HG03196 (cell line): ENCODE data around the gene MB21D2.

Experiments used
- ATAC-seq: cut with Tn5 transposase; IDR thresholded peaks from one replicate; pipeline ENCODE4 v1.9.1; 2021; ENCODE audit not compliant: unreplicated experiment

MB21D2 gene

GRCh38 chr3:192894676-192895075 lies 23.0 kb downstream of the MB21D2 start:
- ATAC-seq: no peak

- peak; percentile 97 for ATAC-seq
These were observed 24.5 kb downstream of the MB21D2 start for GRCh38 chr3:192892981-192893700.

- no peak for ATAC-seq
These were observed 27.0 kb downstream of the MB21D2 start for GRCh38 chr3:192890347-192891335.

GRCh38 chr3:192889679-192890078 lies 28.0 kb downstream of the MB21D2 start:
- ATAC-seq: no peak

- no peak for ATAC-seq
These were observed 29.5 kb downstream of the MB21D2 start for GRCh38 chr3:192888190-192888589.

- no peak for ATAC-seq
These were observed 30.0 kb downstream of the MB21D2 start for GRCh38 chr3:192887701-192888100.

- no peak for ATAC-seq
These were observed 30.6 kb downstream of the MB21D2 start for GRCh38 chr3:192887047-192887446.

GRCh38 chr3:192884777-192885773 lies 32.6 kb downstream of the MB21D2 start:
- ATAC-seq: no peak

GRCh38 chr3:192883512-192883911 lies 34.1 kb downstream of the MB21D2 start:
- ATAC-seq: no peak

GRCh38 chr3:192881159-192881786 lies 36.4 kb downstream of the MB21D2 start:
- ATAC-seq: no peak

GRCh38 chr3:192880313-192880712 lies 37.3 kb downstream of the MB21D2 start:
- no peak for ATAC-seq

GRCh38 chr3:192879346-192880031 lies 38.2 kb downstream of the MB21D2 start:
- no peak for ATAC-seq

GRCh38 chr3:192875971-192876565 lies 41.6 kb downstream of the MB21D2 start:
- no peak for ATAC-seq

- ATAC-seq: no peak
These were observed 46.8 kb downstream of the MB21D2 start for GRCh38 chr3:192870822-192871221.

GRCh38 chr3:192869131-192870031 lies 48.3 kb downstream of the MB21D2 start:
- no peak for ATAC-seq

- no peak for ATAC-seq
These were observed 50.0 kb downstream of the MB21D2 start for GRCh38 chr3:192867645-192868044.

GRCh38 chr3:192866804-192867203 lies 50.9 kb downstream of the MB21D2 start:
- no peak for ATAC-seq

- ATAC-seq: peak; percentile 78
These were observed 52.7 kb downstream of the MB21D2 start for GRCh38 chr3:192864941-192865340.
